Stomach (tissue), 9 donors: ENCODE measurements around the gene SRSF4. TPM values are rescaled to one million over a fixed set of nuclear protein-coding genes. Genes with fewer than 3 reads are reported as not detected.

Experiments used
- DNase-seq, 2 donors: peaks; one replicate each; pipeline versions ENCODE4 v3.0.0 to v3.0.0-alpha.2; 2013 to 2019
- H3K27ac ChIP-seq, 5 donors: fragments of 200-600 bp in 4 of 5; sonication (generic) in 4 of 5; one replicate each; pipeline ENCODE4 v1.5.1; 2013 to 2019; ENCODE audit warnings: mild to moderate bottlenecking in 1 of 5, moderate library complexity in 1 of 5
- H3K27me3 ChIP-seq, 3 donors: fragments of 200-600 bp; sonication (generic); one replicate each; pipeline ENCODE4 v1.5.1; 2017 to 2019; ENCODE audit warnings: mixed run types in 1 of 3
- H3K36me3 ChIP-seq, 4 donors: fragments of 200-600 bp; sonication (generic); 1 replicate in 3 of 4; 2 replicates in 1 of 4; pipeline ENCODE4 v1.5.1; 2016 to 2019
- H3K4me1 ChIP-seq, 4 donors: fragments of 200-600 bp; sonication (generic); one replicate each; pipeline ENCODE4 v1.5.1; 2016 to 2019
- H3K4me3 ChIP-seq, 4 donors: fragments of 200-600 bp; sonication (generic) in 3 of 4; one replicate each; pipeline ENCODE4 v1.5.1; 2016 to 2019; ENCODE audit warnings: mild to moderate bottlenecking in 1 of 4
- H3K9me3 ChIP-seq, 4 donors: fragments of 200-600 bp; sonication (generic); one replicate each; pipeline ENCODE4 v1.5.1; 2016 to 2019
- EP300 ChIP-seq: sonication (generic); formaldehyde crosslinking; IDR thresholded peaks from one replicate; pipeline ENCODE4 v1.6.1; 2017; ENCODE audit warnings: antibody characterized with exemption
- POLR2A ChIP-seq, 4 donors: fragments of 450-650 bp; IDR thresholded peaks; one replicate each; pipeline ENCODE4 v1.6.1; 2016; ENCODE audit warnings: antibody characterized with exemption in 4 of 4, control low read depth in 2 of 4, mild to moderate bottlenecking in 1 of 4, moderate library complexity in 1 of 4
- POLR2AphosphoS5 ChIP-seq, 3 donors: sonication (generic); formaldehyde crosslinking; IDR thresholded peaks; one replicate each; pipeline ENCODE4 v1.6.1; 2016; ENCODE audit warnings: antibody characterized with exemption in 3 of 3
- WGBS, 5 donors: extraction: QIAGEN DNeasy Blood & Tissue Kit in 3 of 5; methylation state at CpG; one replicate each; pipeline versions ENCODE4 v1.1.5 to v1.1.7; 2013 to 2018; 5-methylcytosine and 5-hydroxymethylcytosine counted together
- intact Hi-C: fragments of 100-400 bp; cut with DNase I; formaldehyde crosslinking; loops from one replicate; pipeline ENCODE4 v1.15.1; 2023; ENCODE audit warnings: low total_unique reads
- polyA plus RNA-seq, 3 donors: library from polyadenylated mRNA; stranded (reverse); fragments of 200-250 nt; gene quantifications; one replicate each; pipeline ENCODE4 v1.2.3, GENCODE V29; 2013
- total RNA-seq, 5 donors: library from RNA; depleted of rRNA; stranded (reverse); fragments of >200 nt; gene quantifications; one replicate each; pipeline versions ENCODE4 v1.1.0 to v1.2.3, GENCODE V29; 2014 to 2016
- TF ChIP-seq, protein P1 (sequence below), 7 experiments: fragments of 450-650 bp in 4 of 7; fragments of 200-600 bp in 3 of 7; sonication (generic) in 3 of 7; IDR thresholded peaks; one replicate each; pipeline ENCODE4 v1.5.1; 2016 to 2019; ENCODE audit warnings: antibody characterized with exemption in 7 of 7, control low read depth in 2 of 7, mild to moderate bottlenecking in 1 of 7
- donor health status: healthy with polysubstance abuse.
- donor health status: Bipolar disorder and iron deficiency.
- donor health status: healthy.

Gene SRSF4
- total and polyA plus RNA-seq, 8 donors = 25.1 to 328 (median 53.1) TPM

DNA sequence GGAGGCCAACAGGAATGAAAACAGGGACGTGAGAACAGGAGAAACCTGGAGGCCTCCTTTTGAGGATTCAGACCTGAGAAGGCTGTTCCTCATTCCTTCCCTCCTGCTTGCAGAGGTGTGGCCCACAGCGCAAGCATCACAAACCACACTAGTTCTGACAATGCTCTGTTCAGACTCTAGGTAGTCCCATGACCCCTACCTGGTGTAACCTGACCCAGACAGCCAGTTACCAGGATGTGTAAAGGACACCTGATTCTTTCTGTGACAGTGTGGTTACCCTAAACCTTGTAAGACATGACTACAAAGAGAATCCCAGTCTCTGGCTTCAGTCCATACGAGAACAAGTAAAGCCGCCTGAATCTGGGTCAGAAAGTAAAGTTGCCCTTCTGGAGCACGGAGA is 45.8 kb upstream of the SRSF4 start:
- no peaks in the 10 kb centered on the region for H3K9me3 ChIP-seq
- intact Hi-C loops = no loop called here
- TF ChIP-seq POLR2AphosphoS5 (IDR thresholded peaks at IDR 0.05) = no peak
- TF ChIP-seq POLR2A (IDR thresholded peaks at IDR 0.05) = no peak
- no peak for TF ChIP-seq EP300
- TF ChIP-seq, protein P1, sequence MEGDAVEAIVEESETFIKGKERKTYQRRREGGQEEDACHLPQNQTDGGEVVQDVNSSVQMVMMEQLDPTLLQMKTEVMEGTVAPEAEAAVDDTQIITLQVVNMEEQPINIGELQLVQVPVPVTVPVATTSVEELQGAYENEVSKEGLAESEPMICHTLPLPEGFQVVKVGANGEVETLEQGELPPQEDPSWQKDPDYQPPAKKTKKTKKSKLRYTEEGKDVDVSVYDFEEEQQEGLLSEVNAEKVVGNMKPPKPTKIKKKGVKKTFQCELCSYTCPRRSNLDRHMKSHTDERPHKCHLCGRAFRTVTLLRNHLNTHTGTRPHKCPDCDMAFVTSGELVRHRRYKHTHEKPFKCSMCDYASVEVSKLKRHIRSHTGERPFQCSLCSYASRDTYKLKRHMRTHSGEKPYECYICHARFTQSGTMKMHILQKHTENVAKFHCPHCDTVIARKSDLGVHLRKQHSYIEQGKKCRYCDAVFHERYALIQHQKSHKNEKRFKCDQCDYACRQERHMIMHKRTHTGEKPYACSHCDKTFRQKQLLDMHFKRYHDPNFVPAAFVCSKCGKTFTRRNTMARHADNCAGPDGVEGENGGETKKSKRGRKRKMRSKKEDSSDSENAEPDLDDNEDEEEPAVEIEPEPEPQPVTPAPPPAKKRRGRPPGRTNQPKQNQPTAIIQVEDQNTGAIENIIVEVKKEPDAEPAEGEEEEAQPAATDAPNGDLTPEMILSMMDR (IDR thresholded peaks at IDR 0.05) = no peak
- H3K27me3 ChIP-seq = no peaks in the 10 kb centered on the region
- no peak overlapping the region for H3K27ac ChIP-seq
- no peak overlapping the region for H3K4me3 ChIP-seq
- H3K36me3 ChIP-seq = peaks cover 4 to 34% (median 22%) of the 10 kb centered on the region in 4 donors
- peak in 1 of 2 donors; percentile 23 for DNase-seq
- WGBS, 5 donors = 82 to 90% (median 85%) methylated on average over 5 of the region's 5 CpGs
- peaks cover 9 to 22% (median 19%) of the 10 kb centered on the region in 4 donors for H3K4me1 ChIP-seq

DNA sequence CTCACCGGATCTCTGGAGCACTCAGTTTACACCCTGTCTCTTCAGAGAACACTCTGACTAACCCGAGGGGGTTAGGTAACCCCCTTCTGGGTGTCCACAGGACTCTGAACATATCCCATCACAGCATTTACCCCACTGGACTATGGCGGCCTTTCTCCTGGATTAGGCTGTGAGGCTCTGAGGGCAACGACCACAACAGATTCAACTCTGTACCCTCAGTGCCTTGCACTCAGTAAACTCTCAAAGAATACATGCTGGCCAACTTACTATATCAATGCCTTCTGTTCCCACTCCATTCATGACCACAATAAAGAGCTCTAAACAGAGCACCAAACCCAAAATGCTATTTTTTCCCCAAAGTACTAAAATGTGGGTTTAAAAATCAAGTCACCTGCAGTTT is 43.7 kb upstream of the SRSF4 start:
- intact Hi-C loops = no loop called here

DNA sequence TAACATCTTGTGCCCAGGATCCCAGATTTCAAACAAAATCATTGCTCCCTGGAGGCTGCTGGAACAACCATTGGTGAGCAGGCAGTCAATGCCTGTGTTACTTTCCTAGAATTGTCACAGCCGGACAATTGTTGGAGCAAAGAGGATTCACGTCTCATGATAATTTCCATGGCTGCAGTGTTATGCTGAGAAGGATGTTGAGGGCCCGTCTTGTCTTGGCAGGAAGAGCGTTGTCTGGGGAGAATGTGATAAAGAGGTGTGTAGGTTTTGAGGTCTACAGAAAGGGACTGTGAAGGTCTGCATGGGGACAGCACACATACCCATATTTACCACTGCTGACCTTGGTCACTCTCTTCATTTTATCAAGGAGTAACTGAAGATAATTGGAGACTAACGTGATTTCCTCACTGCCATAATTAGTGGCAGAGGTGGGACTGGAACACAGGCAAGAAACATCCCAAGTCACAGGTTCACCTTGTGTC is 42.7 kb upstream of the SRSF4 start:
- Histone ChIP-seq H3K27ac (no peak overlapping the region), H3K4me3 (no peak overlapping the region), H3K9me3 (no peaks in the 10 kb centered on the region), H3K4me1 (peaks cover 0 to 5% (median 2%) of the 10 kb centered on the region in 4 donors), H3K27me3 (no peaks in the 10 kb centered on the region), H3K36me3 (peaks cover 4 to 53% (median 48%) of the 10 kb centered on the region in 4 donors)
- intact Hi-C loops = no loop called here
- DNase-seq = no peak
- 79 to 90% (median 86%) methylated on average over 5 of the region's 5 CpGs for WGBS, 5 donors
- TF ChIP-seq, protein P1 (IDR thresholded peaks at IDR 0.05) = no peak
- no peak for TF ChIP-seq POLR2A (IDR thresholded peaks at IDR 0.05)
- no peak for TF ChIP-seq EP300

More for the DNA sequence above, 43.7 kb upstream of the SRSF4 start:
- Histone ChIP-seq H3K36me3 (peaks cover 4 to 45% (median 40%) of the 10 kb centered on the region in 4 donors), H3K27me3 (no peaks in the 10 kb centered on the region), H3K27ac (no peak overlapping the region), H3K4me3 (no peak overlapping the region), H3K4me1 (peaks cover 8 to 15% (median 11%) of the 10 kb centered on the region in 4 donors), H3K9me3 (no peaks in the 10 kb centered on the region)
- TF ChIP-seq EP300 (no peak), POLR2AphosphoS5 (IDR thresholded peaks at IDR 0.05) (no peak), POLR2A (IDR thresholded peaks at IDR 0.05) (no peak)
- TF ChIP-seq, protein P1 (IDR thresholded peaks at IDR 0.05) = no peak
- no peak for DNase-seq
- 85 to 91% (median 89%) methylated on average over 4 of the region's 4 CpGs for WGBS, 5 donors

DNA sequence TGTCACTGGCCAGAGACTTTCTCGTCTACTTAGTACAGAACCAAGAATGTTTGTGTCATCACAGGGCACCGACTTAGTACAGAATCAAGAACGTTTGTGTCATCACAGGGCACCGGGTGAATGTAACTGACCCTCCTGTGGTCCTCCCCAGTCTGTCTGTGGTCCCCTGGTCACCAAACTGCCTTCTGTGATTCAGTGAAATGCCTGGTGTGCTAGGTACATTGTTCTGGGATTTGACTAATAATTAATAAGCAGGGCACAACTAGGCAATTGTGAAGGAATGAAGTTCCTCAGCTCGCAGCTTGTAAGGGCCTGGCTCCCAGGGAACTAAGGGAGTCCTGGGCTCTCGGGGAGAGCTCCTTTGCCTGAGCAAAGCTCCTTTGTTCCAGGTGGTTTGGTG is 41.8 kb upstream of the SRSF4 start:
- no peaks in the 10 kb centered on the region for H3K9me3 ChIP-seq
- no peak overlapping the region for H3K4me3 ChIP-seq
- intact Hi-C loops = no loop called here
- no peak overlapping the region for H3K27ac ChIP-seq
- H3K27me3 ChIP-seq = no peaks in the 10 kb centered on the region
- WGBS, 5 donors = 81 to 85% (median 82%) methylated on average over 5 to 6 of the region's 6 CpGs
- no peak for TF ChIP-seq EP300
- no peak for TF ChIP-seq POLR2A (IDR thresholded peaks at IDR 0.05)
- TF ChIP-seq, protein P1 (IDR thresholded peaks at IDR 0.05) = no peak
- TF ChIP-seq POLR2AphosphoS5 (IDR thresholded peaks at IDR 0.05) = no peak
- DNase-seq = no peak
- H3K36me3 ChIP-seq = peaks cover 4 to 58% (median 50%) of the 10 kb centered on the region in 4 donors
- H3K4me1 ChIP-seq = no peaks in the 10 kb centered on the region
